SH-SY5Y (cell line): ENCODE results near the gene IFT43.

Experiments used
- GATA2 ChIP-seq: IDR thresholded peaks from 2 replicates; pipeline ENCODE4 v1.6.1; 2011; ENCODE audit warnings: mild to moderate bottlenecking, low read depth, low read length
- GATA3 ChIP-seq: IDR thresholded peaks from 2 replicates; pipeline ENCODE4 v1.6.1; 2011; ENCODE audit warnings: low read depth, mild to moderate bottlenecking, low read length, moderate library complexity

DNA sequence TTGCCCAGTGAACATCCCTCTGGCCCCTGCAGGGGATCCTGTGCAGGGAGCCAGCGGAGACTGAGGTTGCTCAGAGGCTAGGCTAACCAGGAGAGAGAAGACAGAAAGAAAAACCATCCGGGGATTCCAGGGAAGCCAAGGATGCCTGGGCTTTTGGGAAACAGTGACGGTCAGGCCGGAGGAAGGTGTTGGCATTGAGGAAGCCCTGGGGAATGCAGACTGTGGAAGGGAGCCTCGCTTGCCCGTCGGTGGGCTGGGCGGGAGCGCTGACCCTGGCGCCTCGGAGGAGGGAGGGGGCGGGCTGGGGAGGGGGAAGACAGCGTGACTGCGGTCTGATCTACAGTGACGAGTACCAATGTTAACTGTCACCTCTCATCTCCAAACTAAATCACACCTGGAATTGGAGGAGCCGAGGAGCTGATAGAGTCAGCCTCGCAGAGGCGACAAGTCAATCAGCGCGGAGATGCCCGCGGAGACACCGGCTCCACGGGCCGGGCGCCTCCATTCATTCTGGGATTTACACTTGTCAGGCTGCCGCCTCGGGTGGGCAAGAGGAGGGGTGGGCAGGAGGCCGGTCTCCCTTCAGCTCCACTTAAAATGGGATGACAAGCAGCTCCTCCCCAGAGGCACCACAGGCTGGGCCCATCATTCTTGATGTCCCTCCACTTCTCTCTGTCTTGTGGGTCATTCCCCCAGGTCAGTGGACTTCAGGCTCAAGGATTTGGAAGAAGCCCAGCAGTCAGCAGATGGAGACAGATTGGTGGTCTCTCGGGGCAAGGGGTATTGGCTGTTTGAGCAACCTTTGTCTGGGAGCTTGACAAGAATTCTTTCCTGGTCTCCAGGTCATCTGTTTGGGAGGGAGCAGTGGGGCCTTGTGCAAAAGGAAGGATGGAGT lies 145.8 kb downstream of the IFT43 start:
- TF ChIP-seq GATA3, result no peak
- no peak for TF ChIP-seq GATA2
